ENCODE data around the gene ADAMTSL1.

The ADAMTSL1 gene

DNA sequence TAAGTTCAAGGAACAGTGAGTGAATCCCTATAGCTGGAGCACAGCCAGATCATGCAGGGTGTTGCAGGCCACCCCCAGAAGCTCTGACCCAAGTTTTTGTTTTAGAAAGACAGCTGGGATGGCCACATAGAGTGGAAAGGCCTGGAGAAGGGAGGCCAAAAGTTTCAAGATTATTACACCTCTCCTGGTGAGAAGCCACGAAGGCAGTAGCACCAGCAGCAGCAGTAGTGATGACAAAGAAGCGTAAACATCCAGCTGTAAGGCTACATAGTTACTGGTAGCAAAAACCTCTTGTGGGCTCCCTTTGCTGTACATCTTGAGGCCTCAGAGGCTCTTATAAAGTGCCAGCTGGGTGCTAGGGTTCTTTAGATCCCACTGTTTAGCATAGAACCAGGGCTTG lies 11.8 kb downstream of the ADAMTSL1 start:
- DNase-seq (ENCODE audit: low read depth), result peak; percentile 93
- no peak overlapping the region for H3K4me3 ChIP-seq (ENCODE audit: low read depth, low read length)
- TF ChIP-seq, protein P1, sequence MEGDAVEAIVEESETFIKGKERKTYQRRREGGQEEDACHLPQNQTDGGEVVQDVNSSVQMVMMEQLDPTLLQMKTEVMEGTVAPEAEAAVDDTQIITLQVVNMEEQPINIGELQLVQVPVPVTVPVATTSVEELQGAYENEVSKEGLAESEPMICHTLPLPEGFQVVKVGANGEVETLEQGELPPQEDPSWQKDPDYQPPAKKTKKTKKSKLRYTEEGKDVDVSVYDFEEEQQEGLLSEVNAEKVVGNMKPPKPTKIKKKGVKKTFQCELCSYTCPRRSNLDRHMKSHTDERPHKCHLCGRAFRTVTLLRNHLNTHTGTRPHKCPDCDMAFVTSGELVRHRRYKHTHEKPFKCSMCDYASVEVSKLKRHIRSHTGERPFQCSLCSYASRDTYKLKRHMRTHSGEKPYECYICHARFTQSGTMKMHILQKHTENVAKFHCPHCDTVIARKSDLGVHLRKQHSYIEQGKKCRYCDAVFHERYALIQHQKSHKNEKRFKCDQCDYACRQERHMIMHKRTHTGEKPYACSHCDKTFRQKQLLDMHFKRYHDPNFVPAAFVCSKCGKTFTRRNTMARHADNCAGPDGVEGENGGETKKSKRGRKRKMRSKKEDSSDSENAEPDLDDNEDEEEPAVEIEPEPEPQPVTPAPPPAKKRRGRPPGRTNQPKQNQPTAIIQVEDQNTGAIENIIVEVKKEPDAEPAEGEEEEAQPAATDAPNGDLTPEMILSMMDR (conservative IDR thresholded peaks at IDR 0.05; ENCODE audit: low read depth, low read length), result no peak

DNA sequence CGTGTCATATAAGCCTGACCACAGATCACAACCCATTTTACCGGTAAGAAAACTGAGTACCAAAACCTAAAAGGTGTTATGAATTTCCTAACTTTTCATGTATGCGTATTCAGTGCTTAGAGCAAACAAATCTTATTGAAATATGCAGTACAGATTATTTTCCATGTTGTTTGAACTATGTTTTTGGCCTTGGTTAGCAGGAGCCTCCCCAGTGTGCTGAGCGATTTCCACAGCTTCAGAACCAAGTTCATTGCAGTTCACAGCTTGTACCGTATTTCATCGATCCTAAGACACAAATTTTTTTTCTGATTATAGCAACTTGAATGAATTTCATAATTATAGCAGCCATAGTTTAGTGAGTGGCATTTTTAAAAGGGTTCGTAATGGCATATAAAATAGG lies 13.7 kb downstream of the ADAMTSL1 start:
- H3K4me3 ChIP-seq (ENCODE audit: low read depth, low read length), result no peak overlapping the region
- no peak for DNase-seq (ENCODE audit: low read depth)
- TF ChIP-seq, protein P1 (conservative IDR thresholded peaks at IDR 0.05; ENCODE audit: low read depth, low read length), result no peak

DNA sequence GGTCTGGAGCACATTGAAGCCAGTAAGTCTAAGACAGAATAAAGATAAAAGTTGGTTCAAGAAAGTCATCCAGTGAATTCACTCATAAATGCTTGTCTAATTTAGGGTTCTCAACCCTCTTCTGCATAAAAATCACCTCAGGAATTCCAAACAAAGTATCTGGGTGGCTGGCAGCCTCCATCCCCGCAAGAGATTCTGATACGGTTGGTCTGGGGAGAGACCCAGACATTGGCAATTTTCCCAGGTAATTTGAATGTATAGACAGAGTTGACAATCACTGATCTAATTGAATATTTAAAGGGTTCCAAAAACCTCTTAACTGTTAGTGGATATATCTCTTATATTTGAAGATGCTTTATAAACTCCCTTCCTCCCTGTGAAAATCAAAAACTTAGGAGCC lies 14.9 kb downstream of the ADAMTSL1 start:
- TF ChIP-seq, protein P1 (conservative IDR thresholded peaks at IDR 0.05; ENCODE audit: low read depth, low read length), result no peak
- no peak overlapping the region for H3K4me3 ChIP-seq (ENCODE audit: low read depth, low read length)
- DNase-seq (ENCODE audit: low read depth), result no peak

DNA sequence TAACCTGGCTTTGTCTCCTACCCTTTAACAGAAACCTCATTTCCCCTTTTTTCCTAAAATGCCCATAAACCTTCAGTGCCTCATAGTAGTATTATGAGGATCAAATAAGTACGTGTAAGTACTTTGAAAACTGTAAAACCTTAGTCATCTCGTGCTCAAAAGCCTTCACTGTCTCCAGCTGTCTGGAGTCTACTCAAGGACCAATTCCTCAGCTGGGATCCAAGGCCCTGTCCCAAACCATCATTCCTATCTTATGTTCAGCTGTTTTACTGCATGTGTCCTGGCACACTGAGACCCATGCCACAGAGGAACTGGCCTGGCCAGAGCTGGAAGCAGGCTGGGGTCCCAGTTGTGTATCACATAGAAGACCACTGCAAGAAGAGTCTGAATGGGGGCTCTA lies 15.9 kb downstream of the ADAMTSL1 start:
- DNase-seq (ENCODE audit: low read depth), result peak; percentile 35
- H3K4me3 ChIP-seq (ENCODE audit: low read depth, low read length), result no peak overlapping the region

DNA sequence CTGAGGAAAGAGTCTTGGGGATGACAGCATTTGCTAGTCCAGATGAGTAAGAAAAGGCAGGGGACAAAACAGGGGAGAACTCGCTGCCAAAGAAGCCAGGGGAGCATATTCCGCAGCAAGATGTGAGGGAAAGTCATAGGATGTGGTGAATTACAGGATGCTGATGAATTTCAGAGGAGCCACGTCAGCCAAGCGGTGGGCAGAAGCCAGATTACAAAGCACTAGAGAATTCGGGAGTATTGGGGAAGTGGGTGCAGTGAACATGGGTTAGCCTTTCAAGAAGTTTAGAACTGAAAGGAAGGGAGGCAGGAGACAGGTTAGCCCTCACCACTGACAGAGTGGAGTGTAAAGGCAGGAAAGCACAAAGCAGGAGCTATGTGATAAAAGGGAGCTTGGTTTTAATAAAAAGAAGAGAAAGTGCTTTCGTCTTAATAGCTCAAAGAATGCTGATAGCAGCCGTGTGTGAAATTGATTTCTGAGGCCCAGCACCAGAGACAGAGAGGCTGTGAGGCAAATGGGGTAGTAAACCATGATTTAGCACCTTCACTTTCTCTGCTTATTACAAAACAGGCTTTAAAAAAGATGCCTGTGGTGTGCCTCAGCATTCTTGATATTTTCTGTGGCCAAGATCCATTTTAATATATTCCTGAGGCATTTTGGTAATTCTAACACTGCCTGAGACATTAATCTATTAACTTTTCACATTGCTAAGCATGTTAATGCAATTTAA lies 16.9 kb downstream of the ADAMTSL1 start:
- DNase-seq (ENCODE audit: low read depth), result peak; percentile 98
- TF ChIP-seq, protein P1 (conservative IDR thresholded peaks at IDR 0.05; ENCODE audit: low read depth, low read length), result no peak
- peak overlapping the region; percentile 3 for H3K4me3 ChIP-seq (ENCODE audit: low read depth, low read length)

More for the DNA sequence above, 15.9 kb downstream of the ADAMTSL1 start:
- TF ChIP-seq, protein P1 (conservative IDR thresholded peaks at IDR 0.05; ENCODE audit: low read depth, low read length), result no peak

DNA sequence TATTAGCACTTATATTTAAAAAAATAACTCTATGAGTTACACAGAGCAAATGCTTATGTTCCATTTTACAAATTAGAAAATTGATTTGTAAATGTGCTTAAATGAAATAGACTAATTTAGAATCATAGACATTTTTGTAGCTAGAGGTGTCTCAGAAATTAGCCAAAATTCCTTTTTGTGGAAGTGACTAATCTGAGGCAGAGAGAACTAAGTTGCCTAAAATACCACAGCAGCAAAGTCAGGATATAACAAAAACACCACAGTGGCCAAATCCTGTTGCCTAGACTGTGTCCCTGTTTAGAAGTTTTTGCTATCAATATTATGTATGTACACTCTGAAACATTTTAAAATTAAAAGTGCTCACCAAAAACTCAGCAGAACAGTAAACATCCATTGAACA lies 18.7 kb downstream of the ADAMTSL1 start:
- peak; percentile 50 for DNase-seq (ENCODE audit: low read depth)
- TF ChIP-seq, protein P1 (conservative IDR thresholded peaks at IDR 0.05; ENCODE audit: low read depth, low read length), result no peak
- H3K4me3 ChIP-seq (ENCODE audit: low read depth, low read length), result no peak overlapping the region

DNA sequence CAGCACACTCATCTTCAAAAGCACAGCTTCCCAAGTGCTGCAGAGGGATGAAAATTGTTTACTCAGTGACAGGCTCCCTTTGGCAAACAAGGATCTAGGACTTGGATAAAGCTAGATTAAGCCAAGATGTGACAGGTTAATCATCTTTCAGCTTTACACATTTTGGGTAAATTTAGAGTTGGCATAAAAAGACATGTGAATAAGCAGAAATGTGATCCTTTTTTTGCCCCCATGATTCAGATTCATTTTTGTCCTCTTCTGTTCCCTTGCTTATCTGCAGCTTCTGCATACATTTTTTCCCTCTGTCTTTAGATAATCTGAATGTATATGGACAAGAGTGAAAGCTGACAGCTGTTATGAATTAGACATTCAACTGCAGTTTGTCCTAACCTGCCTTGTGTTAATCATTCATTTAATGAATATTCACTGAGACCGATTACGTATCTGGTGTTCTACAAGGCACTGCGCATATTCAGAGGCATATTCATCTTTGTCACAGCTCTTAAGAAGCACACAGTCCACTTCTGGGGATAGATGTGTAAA lies 19.6 kb downstream of the ADAMTSL1 start:
- TF ChIP-seq, protein P1 (conservative IDR thresholded peaks at IDR 0.05; ENCODE audit: low read depth, low read length), result no peak
- DNase-seq (ENCODE audit: low read depth), result no peak

More for the DNA sequence above, 19.6 kb downstream of the ADAMTSL1 start:
- no peak overlapping the region for H3K4me3 ChIP-seq (ENCODE audit: low read depth, low read length)
